HepG2 (cell line): Measurements from ENCODE around the gene TOB1. TPM values are rescaled to one million over a fixed set of nuclear protein-coding genes. Genes with fewer than 3 reads are reported as not detected.

Experiments used
- BHLHE40 ChIP-seq: IDR thresholded peaks from 2 replicates; pipeline ENCODE4 v1.6.1; 2011; ENCODE audit warnings: low read length, improper control_type of control experiment
- FOSL1 ChIP-seq: sonication (generic); formaldehyde crosslinking; IDR thresholded peaks from 2 replicates; pipeline ENCODE4 v1.9.0; 2021; ENCODE audit warnings: missing genetic modification reagents, borderline replicate concordance
- FOXP1 ChIP-seq, 2 experiments: fragments of 450-650 bp in 1 of 2; IDR thresholded peaks; 2 replicates each; pipeline ENCODE4 v1.6.1; 2017 to 2018; ENCODE audit warnings: antibody characterized with exemption in 1 of 2
- MLLT10 ChIP-seq: sonication (generic); formaldehyde crosslinking; IDR thresholded peaks from 2 replicates; pipeline ENCODE4 v1.4.0; 2020; ENCODE audit warnings: missing genetic modification reagents
- SYNCRIP ChIP-seq: fragments of 200-400 bp; formaldehyde crosslinking; IDR thresholded peaks from 2 replicates; pipeline ENCODE4 v1.6.1; 2018; ENCODE audit warnings: mild to moderate bottlenecking, low read depth, low read length; ENCODE audit not compliant: insufficient read depth
- TBP ChIP-seq: sonication (generic); formaldehyde crosslinking; IDR thresholded peaks from 2 replicates; pipeline ENCODE4 v1.5.0; 2020; ENCODE audit warnings: missing genetic modification reagents
- ZFP36 ChIP-seq: fragments of 150-350 bp; IDR thresholded peaks from 2 replicates; pipeline ENCODE4 v1.6.1; 2018; ENCODE audit warnings: borderline replicate concordance, low read length, low read depth; ENCODE audit not compliant: partially characterized antibody
- ZNF746 ChIP-seq: sonication (generic); formaldehyde crosslinking; IDR thresholded peaks from 2 replicates; pipeline ENCODE4 v1.8.0; 2022; ENCODE audit warnings: mild to moderate bottlenecking, missing genetic modification reagents
- polyA plus RNA-seq, 8 experiments: library from polyadenylated mRNA; depleted of rRNA in 3 of 8; stranded (reverse) in 7 of 8; unstranded in 1 of 8; fragments of >200 nt; fragmentation: Illumina TruSeq in 4 of 8; extraction: Trizol in 4 of 8; gene quantifications; 2 replicates each; pipeline versions ENCODE4 v1.2.1 to v1.2.3, GENCODE V29; 2011 to 2016; ENCODE audit warnings: low read depth in 4 of 8, missing spikeins in 1 of 8, mixed read lengths in 1 of 8; ENCODE audit not compliant: insufficient read depth in 1 of 8
- total RNA-seq, 5 experiments: library from RNA; depleted of rRNA; stranded (reverse); fragments of >200 nt; fragmentation: Illumina TruSeq; extraction: Trizol; gene quantifications; 2 replicates each; pipeline ENCODE4 v1.2.3, GENCODE V29; 2016; ENCODE audit warnings: low read depth in 1 of 5
- TF ChIP-seq, protein P1 (sequence below): sonication (generic); formaldehyde crosslinking; IDR thresholded peaks from 2 replicates; pipeline ENCODE4 v1.5.1; 2020; ENCODE audit warnings: mild to moderate bottlenecking, missing genetic modification reagents, borderline replicate concordance
- TF ChIP-seq, protein P2 (sequence below), 2 experiments: sonication (generic) in 1 of 2; formaldehyde crosslinking in 1 of 2; IDR thresholded peaks; 2 replicates each; pipeline versions ENCODE4 v1.4.0 to v1.6.1; 2016 to 2020; ENCODE audit warnings: borderline replicate concordance in 1 of 2, low read depth in 1 of 2, mild to moderate bottlenecking in 1 of 2, missing genetic modification reagents in 1 of 2

Gene TOB1
- total and polyA plus RNA-seq, 2 of the 13 experiments (the other 11 are each of a cell fraction or from before 2014, with no cell fraction given), result 21.9 to 57.7 TPM

DNA sequence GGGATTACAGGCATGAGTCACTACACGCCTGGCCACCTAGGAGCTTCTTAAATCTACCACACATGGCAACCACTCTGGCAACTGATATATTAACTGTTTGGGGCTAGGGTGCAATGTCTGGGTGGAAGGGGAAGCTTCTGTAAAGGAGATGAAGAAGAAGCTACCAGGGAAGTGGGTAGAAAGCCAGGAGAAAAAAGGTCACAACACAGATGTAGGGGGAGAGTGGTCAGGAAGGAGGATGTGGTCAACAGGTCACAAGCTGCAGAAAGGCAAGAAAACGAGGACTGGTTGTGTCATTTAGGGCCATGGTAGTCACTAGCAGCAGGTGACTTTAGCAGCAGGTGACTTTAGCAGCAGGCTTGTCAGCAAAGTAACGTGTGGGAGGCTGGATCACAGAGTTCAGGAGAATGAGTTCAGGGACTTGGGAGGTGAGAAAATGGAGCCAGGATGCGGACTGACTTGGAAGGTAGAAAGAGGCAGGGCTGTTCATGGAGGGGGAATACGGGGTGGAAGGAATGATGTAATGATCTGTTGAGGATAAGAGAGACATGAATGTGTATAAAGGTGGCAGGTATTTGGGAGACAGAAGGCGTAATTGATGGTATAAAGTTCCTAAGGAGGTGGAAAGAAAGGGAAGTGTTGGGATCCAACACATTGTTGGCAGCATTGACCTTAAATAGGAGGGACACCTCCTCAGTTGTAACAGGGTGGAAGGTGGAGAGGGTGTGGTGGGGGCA, 47.1 kb downstream of the TOB1 start (continued):
- TF ChIP-seq ZFP36 (no peak), FOSL1 (CRISPR knock-in tag) (no peak), ZNF746 (CRISPR knock-in tag) (no peak), TBP (CRISPR knock-in tag) (no peak), SYNCRIP (no peak), BHLHE40 (no peak), FOXP1 (IDR thresholded peaks at IDR 0.05) (0 out of 2 replicates have a peak, but pooled peaks have one; percentile 10), FOXP1 (CRISPR knock-in tag; IDR thresholded peaks at IDR 0.05) (no peak), MLLT10 (CRISPR knock-in tag) (no peak)
- TF ChIP-seq, protein P1, sequence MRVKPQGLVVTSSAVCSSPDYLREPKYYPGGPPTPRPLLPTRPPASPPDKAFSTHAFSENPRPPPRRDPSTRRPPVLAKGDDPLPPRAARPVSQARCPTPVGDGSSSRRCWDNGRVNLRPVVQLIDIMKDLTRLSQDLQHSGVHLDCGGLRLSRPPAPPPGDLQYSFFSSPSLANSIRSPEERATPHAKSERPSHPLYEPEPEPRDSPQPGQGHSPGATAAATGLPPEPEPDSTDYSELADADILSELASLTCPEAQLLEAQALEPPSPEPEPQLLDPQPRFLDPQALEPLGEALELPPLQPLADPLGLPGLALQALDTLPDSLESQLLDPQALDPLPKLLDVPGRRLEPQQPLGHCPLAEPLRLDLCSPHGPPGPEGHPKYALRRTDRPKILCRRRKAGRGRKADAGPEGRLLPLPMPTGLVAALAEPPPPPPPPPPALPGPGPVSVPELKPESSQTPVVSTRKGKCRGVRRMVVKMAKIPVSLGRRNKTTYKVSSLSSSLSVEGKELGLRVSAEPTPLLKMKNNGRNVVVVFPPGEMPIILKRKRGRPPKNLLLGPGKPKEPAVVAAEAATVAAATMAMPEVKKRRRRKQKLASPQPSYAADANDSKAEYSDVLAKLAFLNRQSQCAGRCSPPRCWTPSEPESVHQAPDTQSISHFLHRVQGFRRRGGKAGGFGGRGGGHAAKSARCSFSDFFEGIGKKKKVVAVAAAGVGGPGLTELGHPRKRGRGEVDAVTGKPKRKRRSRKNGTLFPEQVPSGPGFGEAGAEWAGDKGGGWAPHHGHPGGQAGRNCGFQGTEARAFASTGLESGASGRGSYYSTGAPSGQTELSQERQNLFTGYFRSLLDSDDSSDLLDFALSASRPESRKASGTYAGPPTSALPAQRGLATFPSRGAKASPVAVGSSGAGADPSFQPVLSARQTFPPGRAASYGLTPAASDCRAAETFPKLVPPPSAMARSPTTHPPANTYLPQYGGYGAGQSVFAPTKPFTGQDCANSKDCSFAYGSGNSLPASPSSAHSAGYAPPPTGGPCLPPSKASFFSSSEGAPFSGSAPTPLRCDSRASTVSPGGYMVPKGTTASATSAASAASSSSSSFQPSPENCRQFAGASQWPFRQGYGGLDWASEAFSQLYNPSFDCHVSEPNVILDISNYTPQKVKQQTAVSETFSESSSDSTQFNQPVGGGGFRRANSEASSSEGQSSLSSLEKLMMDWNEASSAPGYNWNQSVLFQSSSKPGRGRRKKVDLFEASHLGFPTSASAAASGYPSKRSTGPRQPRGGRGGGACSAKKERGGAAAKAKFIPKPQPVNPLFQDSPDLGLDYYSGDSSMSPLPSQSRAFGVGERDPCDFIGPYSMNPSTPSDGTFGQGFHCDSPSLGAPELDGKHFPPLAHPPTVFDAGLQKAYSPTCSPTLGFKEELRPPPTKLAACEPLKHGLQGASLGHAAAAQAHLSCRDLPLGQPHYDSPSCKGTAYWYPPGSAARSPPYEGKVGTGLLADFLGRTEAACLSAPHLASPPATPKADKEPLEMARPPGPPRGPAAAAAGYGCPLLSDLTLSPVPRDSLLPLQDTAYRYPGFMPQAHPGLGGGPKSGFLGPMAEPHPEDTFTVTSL (CRISPR knock-in tag), result no peak
- TF ChIP-seq, protein P2, sequence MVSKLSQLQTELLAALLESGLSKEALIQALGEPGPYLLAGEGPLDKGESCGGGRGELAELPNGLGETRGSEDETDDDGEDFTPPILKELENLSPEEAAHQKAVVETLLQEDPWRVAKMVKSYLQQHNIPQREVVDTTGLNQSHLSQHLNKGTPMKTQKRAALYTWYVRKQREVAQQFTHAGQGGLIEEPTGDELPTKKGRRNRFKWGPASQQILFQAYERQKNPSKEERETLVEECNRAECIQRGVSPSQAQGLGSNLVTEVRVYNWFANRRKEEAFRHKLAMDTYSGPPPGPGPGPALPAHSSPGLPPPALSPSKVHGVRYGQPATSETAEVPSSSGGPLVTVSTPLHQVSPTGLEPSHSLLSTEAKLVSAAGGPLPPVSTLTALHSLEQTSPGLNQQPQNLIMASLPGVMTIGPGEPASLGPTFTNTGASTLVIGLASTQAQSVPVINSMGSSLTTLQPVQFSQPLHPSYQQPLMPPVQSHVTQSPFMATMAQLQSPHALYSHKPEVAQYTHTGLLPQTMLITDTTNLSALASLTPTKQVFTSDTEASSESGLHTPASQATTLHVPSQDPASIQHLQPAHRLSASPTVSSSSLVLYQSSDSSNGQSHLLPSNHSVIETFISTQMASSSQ (IDR thresholded peaks at IDR 0.05; ENCODE audit: low read depth), result no peak
- TF ChIP-seq, protein P2 (CRISPR knock-in tag; IDR thresholded peaks at IDR 0.05; ENCODE audit: borderline replicate concordance), result no peak
